NCI-H2196 treated with DMSO at 0.1 percent for 48 hours (cell line): ENCODE results near the gene COL26A1.
"Not testable (repeated sequence)": the region's sequence is repeated elsewhere in the genome, so short reads cannot be mapped to it uniquely, and the experiment has no call there.

ENCODE experiments used
- DNase-seq: peaks from one replicate; lab custom pipeline; 2025; ENCODE audit not compliant: unreplicated experiment; lab: John Stamatoyannopoulos, UW

Gene COL26A1

GRCh38 chr7:101490439-101490838, 127.8 kb downstream of the COL26A1 start:
- DNase-seq, result not testable (repeated sequence)

- DNase-seq, result not testable (repeated sequence)
Measured at GRCh38 chr7:101491442-101491841, 128.8 kb downstream of the COL26A1 start.

GRCh38 chr7:101494602-101495329, 132.1 kb downstream of the COL26A1 start:
- no peak for DNase-seq

DNA sequence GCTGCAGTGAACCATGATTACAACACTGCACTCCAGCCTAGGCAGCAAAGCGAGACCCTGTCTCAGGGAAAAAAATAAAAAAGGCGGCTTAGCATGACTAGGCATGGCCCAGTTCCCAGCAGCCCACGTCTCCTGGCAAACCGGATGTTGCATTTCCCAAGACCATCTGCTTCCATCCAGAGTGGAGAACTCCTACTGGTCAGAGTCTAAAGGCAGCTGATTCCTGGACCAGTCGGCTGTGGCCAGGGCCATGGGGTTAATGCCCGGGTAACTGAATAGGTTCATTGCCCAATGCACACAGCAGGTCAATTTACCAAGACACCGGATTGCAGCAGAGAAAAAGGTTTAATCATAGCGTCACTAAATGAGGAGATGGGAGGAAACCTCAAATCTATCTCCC, 133.3 kb downstream of the COL26A1 start:
- DNase-seq, result no peak

- DNase-seq, result no peak
Measured at GRCh38 chr7:101501351-101501750, 138.7 kb downstream of the COL26A1 start.

DNA sequence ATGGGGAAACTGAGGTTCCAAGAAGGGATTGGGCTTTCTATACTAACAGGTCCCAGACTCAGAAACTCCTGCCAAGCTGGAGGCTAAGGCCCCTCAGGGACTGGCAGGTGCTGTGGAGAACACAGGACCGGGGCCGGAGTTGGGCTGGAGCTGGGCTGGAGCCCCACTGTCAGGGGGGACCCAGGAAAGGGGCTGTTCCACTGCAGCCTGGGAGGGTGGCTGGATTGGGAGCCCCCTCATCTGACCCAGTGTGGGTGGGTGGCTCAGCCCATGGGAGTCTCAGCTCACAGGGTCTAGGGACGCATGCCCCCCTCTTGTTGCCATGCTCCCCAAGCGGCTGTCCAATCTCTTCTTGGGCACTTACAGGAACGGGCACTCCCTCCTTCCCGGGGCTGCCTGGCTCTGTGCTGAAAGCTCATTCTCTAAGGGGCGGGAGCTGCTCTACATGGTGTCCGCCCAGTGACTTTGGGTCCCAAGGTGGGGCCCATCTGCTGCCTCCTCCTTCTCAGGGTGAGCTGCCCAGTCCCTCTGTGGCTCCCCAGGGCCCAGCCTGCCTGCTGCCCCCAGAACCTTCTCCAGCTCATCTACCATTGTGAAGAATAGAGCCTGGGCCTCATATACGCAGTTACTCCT, 139.9 kb downstream of the COL26A1 start:
- no peak for DNase-seq

DNA sequence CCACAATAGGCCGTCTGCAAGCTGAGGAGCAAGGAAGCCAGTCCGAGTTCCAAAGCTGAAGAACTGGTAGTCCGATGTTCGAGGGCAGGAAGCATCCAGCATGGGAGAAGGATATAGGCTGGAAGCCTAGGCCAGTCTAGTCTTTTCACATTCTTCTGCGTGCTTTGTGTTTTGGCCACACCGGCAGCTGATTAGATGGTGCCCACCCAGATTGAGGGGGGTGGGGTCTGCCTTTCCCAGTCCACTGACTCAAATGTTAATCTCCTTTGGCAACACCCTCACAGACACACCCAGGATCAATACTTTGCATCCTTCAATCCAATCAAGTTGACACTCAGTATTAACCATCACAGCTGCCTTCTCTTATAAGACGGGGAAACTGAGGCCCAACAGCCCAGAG, 142.8 kb downstream of the COL26A1 start:
- DNase-seq, result not testable (repeated sequence)

DNA sequence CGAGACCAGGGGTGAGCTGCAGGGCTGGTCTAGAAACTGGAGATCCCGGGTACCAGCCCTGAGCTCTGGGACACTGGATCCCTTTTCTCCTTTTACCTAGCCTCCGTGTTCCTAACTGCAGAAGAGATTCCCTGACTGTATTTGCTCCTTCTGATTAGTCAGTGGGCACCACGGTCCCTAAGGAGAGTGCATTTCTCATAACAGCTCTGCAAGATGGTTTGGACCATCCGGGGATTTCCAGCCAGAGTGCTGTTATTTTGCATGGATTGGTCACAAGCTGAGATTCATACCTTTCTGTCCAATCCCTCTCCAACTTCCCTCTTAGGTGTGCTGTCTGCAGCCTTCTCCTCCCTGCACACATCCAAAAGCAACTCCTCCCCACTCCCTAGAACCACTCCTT, 143.9 kb downstream of the COL26A1 start:
- no peak for DNase-seq

- no peak for DNase-seq
Measured at GRCh38 chr7:101507327-101507726, 144.7 kb downstream of the COL26A1 start.

DNA sequence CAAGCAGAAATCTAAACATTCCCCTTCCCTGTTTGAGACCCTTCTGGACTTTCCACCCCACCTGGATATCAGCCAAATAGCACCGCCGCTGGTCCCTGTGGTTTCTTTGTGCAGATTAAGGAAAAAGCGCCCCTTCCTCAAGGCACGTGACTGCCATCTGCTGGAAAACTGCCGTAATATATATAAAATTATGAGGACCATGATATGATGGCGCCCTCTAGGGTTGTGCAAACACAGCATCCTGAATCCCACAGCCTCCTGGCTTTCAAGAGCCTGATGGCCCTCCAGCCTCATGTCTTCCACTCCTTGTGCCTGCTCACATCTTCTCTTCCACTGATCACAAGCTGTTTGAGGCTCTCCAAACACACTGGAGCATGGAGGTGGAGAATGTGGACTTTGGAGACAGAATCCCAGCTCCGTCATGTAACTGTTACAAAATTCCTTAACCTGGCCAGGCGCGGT, 145.1 kb downstream of the COL26A1 start:
- peak; percentile 71 for DNase-seq

DNA sequence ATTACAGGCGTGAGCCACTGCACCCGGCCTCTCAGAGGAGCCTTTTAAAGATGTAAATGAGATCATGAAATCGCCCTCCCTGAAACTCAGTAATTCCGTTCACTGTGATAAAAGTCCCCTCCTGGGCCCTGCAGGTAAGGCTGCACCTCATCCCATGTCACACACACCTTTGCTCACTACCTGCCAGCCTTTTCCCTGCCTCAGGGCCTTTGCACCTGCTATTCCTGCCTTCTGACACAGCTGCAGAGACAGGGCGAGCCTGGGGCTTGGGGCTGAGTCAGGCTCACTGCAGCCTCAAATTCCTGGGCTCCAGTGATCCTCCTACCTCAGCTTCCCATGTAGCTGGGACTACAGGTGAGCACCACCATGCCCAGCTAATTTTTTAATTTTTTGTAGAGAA, 147.6 kb downstream of the COL26A1 start:
- no peak for DNase-seq

DNA sequence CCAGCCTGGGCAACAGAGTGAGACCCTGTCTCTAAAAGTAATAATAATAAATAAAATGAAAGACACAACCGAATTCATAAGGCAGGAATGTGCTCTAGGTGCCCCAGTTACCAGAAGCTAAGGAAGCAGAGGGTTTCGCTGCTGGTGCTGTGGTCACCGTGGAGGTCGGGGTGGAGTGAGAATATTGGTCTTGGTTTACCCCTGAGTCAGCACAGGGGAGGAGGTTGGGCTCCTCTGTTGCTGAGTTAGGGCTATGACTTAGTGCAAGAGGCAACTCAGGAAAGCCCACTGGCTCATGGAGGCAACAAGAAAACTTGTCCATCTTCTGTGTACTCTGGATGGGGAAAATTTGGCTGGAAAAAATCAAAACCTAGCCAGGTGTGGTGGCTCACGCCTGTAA, 149.3 kb downstream of the COL26A1 start:
- no peak for DNase-seq

GRCh38 chr7:101516851-101517250, 154.2 kb downstream of the COL26A1 start:
- no peak for DNase-seq

GRCh38 chr7:101517304-101517703, 154.6 kb downstream of the COL26A1 start:
- no peak for DNase-seq

- no peak for DNase-seq
Measured at GRCh38 chr7:101518336-101518735, 155.7 kb downstream of the COL26A1 start.

DNA sequence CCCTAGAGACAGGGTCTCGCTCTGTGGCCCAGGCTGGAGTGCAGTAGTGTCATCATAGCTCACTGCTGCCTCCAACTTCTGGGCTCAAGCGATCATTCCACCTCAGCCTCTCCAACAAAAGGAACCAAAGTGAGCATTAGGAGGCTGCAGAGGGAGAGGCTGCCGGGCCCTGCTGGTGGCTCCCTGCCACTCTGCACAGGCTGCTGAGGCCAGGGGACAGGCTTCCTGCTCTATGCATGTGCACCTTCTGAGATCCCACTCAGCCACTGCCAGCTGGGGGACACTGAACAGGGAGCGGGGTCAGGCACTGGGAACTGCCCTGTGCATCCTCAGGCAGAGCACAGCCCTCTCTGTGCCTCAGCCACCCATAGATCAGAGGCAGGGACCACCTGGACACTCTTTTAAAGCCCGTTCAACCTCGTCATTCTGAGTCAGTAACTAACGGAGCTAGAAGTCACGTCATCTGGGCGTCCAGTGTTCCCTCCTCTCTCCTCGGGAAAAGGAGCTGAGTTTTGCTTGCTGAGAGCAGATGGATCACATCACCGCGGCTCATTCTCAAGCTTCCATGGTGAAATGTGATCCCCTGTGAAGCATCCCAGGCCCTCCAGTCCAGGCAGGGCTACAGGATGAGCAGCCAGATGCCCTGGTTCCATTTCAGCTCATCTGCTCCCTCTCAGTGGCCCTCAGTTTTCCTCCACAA, 156.8 kb downstream of the COL26A1 start:
- no peak for DNase-seq

DNA sequence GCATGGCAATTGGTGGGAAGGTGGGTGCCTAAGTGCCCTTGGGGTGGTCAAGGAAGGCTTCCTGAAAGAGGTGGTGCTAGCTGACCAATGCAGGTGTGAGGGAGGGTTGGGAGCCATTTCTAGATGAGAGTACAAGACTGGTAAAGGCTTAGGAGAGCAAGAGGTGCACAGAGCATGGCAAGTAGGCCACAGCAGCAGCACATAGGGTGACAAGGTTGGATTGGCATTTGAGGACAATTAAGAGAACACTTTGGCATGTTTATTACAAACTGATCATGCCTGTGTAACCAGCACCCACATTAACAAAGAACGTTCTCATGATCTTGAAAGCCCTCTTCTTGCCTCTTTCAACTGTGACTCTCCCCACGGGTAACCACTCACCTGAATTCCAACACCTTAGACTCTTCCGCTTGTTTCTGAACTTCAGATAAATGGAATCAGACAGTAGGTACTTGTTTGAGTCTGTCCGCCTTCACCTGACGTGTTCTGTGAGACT, 158.8 kb downstream of the COL26A1 start:
- no peak for DNase-seq

GRCh38 chr7:101522021-101522420, 159.3 kb downstream of the COL26A1 start:
- DNase-seq, result no peak

GRCh38 chr7:101527844-101528667, 165.4 kb downstream of the COL26A1 start:
- DNase-seq, result peak; percentile 8

- DNase-seq, result no peak
Measured at GRCh38 chr7:101529560-101529959, 166.9 kb downstream of the COL26A1 start.
